ENCODE measurements around the gene NFIX.

DNA sequence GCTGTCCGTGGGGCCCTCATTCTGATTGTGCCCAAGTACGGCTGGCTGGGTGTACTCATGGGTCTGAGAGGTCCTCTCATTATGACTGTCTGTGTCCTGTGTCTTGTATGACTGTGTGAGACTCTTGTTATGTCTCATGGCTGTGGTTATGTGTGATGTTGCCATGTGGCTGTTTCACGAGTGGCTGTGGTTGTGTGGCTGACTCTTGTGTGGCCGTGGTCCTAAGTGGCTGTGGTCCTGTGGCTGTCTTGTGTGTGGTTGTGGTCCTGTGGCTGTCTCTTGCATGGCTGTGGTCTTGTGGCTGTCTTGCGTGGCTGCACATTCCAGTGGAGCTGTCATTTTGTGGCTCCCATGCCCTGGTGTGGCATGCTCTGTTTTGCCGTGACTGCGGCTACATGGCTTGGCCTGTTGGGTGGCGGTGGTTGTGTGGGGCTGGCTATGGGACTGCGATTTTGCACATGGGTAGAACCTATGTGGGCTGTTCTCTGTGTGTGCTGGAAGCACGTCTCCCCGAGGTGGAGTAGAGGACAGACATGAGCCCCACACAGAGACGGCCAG is 104.8 kb downstream of the NFIX start:
- TF ChIP-seq, protein P1, sequence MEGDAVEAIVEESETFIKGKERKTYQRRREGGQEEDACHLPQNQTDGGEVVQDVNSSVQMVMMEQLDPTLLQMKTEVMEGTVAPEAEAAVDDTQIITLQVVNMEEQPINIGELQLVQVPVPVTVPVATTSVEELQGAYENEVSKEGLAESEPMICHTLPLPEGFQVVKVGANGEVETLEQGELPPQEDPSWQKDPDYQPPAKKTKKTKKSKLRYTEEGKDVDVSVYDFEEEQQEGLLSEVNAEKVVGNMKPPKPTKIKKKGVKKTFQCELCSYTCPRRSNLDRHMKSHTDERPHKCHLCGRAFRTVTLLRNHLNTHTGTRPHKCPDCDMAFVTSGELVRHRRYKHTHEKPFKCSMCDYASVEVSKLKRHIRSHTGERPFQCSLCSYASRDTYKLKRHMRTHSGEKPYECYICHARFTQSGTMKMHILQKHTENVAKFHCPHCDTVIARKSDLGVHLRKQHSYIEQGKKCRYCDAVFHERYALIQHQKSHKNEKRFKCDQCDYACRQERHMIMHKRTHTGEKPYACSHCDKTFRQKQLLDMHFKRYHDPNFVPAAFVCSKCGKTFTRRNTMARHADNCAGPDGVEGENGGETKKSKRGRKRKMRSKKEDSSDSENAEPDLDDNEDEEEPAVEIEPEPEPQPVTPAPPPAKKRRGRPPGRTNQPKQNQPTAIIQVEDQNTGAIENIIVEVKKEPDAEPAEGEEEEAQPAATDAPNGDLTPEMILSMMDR (IDR thresholded peaks at IDR 0.05), result no peak
- TF ChIP-seq POLR2A (IDR thresholded peaks at IDR 0.05), result no peak

Data from adrenal gland (tissue), 5 donors.